CD4-positive, CD25-positive, alpha-beta regulatory T cell (primary cell): ENCODE measurements around the gene ADGRB2. TPM values are rescaled to one million over a fixed set of nuclear protein-coding genes. Genes with fewer than 3 reads are reported as not detected.

Experiments used
- ATAC-seq, 2 donors: fragments of 150-1000 bp; cut with Tn5 transposase; one replicate each; pipeline ENCODE4 v1.10.0; 2021; ENCODE audit warnings: low read depth in 2 of 2, moderate number of reproducible peaks in 2 of 2, moderate library complexity in 1 of 2
- DNase-seq, 3 donors: peaks; one replicate each; pipeline versions ENCODE4 v3.0.0 to v3.0.0-alpha.2; 2012 to 2022; ENCODE audit warnings: mixed read lengths in 1 of 3
- H3K27ac ChIP-seq: one replicate; pipeline ENCODE4 v1.7.0; 2013; ENCODE audit warnings: mild to moderate bottlenecking, low read length; ENCODE audit not compliant: insufficient read depth, poor library complexity, severe bottlenecking
- H3K27me3 ChIP-seq: one replicate; pipeline ENCODE4 v1.7.0; 2013; ENCODE audit warnings: low read length; ENCODE audit not compliant: control insufficient read depth, insufficient read depth
- H3K36me3 ChIP-seq: one replicate; pipeline ENCODE4 v1.7.0; 2013; ENCODE audit warnings: mild to moderate bottlenecking, low read length, moderate library complexity; ENCODE audit not compliant: control insufficient read depth, insufficient read depth
- H3K4me1 ChIP-seq: 2 replicates; pipeline ENCODE4 v1.7.0; 2013; ENCODE audit warnings: mild to moderate bottlenecking, low read length; ENCODE audit not compliant: insufficient read depth, control insufficient read depth, poor library complexity, severe bottlenecking
- H3K4me3 ChIP-seq: one replicate; pipeline ENCODE4 v1.7.0; 2013; ENCODE audit warnings: low read depth, mild to moderate bottlenecking, low read length, moderate library complexity
- H3K9me3 ChIP-seq, 2 experiments: 1 replicate in 1 of 2; 2 replicates in 1 of 2; pipeline ENCODE4 v1.7.0; 2013; ENCODE audit warnings: low read length in 2 of 2, mild to moderate bottlenecking in 1 of 2, moderate library complexity in 1 of 2; ENCODE audit not compliant: control insufficient read depth in 2 of 2
- H3K27ac Mint-ChIP-seq, 3 donors: one replicate each; pipeline ENCODE4 v1.8.0; 2020 to 2022; ENCODE audit warnings: mild to moderate bottlenecking in 3 of 3, mixed read lengths in 3 of 3, moderate library complexity in 2 of 3
- H3K27me3 Mint-ChIP-seq: one replicate; pipeline ENCODE4 v1.8.0; 2022; ENCODE audit warnings: mild to moderate bottlenecking, mixed read lengths
- H3K36me3 Mint-ChIP-seq: one replicate; pipeline ENCODE4 v1.8.0; 2020; ENCODE audit warnings: mixed read lengths
- H3K4me1 Mint-ChIP-seq, 4 donors: one replicate each; pipeline ENCODE4 v1.8.0; 2020 to 2022; ENCODE audit warnings: mixed read lengths in 4 of 4, mild to moderate bottlenecking in 1 of 4
- H3K4me3 Mint-ChIP-seq, 4 donors: one replicate each; pipeline ENCODE4 v1.8.0; 2020 to 2022; ENCODE audit warnings: mild to moderate bottlenecking in 4 of 4, mixed read lengths in 4 of 4, moderate library complexity in 3 of 4
- H3K9me3 Mint-ChIP-seq, 7 donors: one replicate each; pipeline ENCODE4 v1.8.0; 2020 to 2022; ENCODE audit warnings: mixed read lengths in 7 of 7, mild to moderate bottlenecking in 3 of 7, moderate library complexity in 2 of 7
- polyA plus RNA-seq, 4 donors: library from polyadenylated mRNA; unstranded; fragments of 300-500 nt; fragmentation: Illumina TruSeq; gene quantifications; one replicate each; pipeline ENCODE4 v1.2.3, GENCODE V29; 2021
- total RNA-seq: library from RNA; stranded (reverse); gene quantifications from one replicate; pipeline ENCODE4 v1.2.3, GENCODE V29; 2022

ADGRB2 gene
- total and polyA plus RNA-seq, 5 donors from 2014 or later: 0.19 to 1.9 (median 0.42) TPM

DNA sequence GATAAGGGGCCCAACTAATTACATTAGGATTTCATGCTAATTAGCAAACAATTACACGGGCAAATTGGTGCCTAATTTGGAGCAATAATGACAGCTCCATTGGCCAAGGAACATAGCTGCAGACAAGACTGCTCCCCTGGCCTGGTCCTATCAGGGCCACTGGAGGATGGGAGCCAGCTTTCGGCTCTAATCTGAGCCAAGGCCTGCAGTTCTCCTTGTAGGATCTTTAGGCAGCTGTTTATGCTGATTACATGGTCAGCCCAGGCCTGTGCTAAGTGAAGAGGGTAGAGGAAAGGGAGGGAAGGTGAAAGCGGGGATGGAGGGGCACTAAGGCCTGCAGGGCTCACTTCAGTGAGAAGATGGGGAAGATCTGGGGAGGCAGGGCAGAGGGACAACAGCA is 12.4 kb upstream of the ADGRB2 start:
- H3K4me1 ChIP-seq: peaks cover 20% of the 10 kb centered on the region
- no peak for ATAC-seq
- Mint-ChIP-seq H3K36me3 (no peaks in the 10 kb centered on the region), H3K4me1 (peaks cover 6 to 16% (median 8%) of the 10 kb centered on the region in 4 donors), H3K27me3 (peaks cover 49% of the 10 kb centered on the region), H3K4me3 (no peak overlapping the region), H3K27ac (peak overlapping the region in 1 of 3 donors; percentile 74), H3K9me3 (no peaks in the 10 kb centered on the region)
- DNase-seq: no peak
- no peak overlapping the region for H3K4me3 ChIP-seq
- H3K27ac ChIP-seq: no peak overlapping the region
- no peaks in the 10 kb centered on the region for H3K36me3 ChIP-seq
- H3K27me3 ChIP-seq: peaks cover 14% of the 10 kb centered on the region
- no peaks in the 10 kb centered on the region for H3K9me3 ChIP-seq

DNA sequence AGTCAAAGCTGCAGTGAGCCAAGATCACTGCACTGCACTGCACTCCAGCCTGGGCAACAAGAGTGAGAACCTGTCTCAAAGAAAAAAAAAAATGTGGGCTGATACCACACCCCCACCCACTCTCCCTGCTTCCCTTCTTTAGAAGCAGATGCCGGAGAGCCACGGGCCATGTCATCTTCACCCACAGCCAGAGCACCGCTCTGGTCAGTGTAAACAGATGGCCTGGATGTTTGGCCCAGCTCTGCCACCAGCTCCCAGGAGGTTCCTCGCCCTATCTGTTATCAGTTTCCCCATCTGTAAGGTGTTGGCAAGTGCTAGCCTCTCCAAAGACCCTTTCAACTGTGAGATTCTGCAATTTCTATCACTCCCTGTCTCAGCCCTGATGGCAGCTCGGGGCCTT is 11.9 kb upstream of the ADGRB2 start:
- H3K36me3 Mint-ChIP-seq: no peaks in the 10 kb centered on the region
- H3K27me3 ChIP-seq: peaks cover 14% of the 10 kb centered on the region
- no peaks in the 10 kb centered on the region for H3K36me3 ChIP-seq
- H3K27ac Mint-ChIP-seq: no peak overlapping the region
- no peaks in the 10 kb centered on the region for H3K9me3 ChIP-seq
- H3K4me1 Mint-ChIP-seq: peaks cover 6 to 20% (median 11%) of the 10 kb centered on the region in 4 donors
- H3K27me3 Mint-ChIP-seq: peaks cover 49% of the 10 kb centered on the region
- no peak for ATAC-seq
- H3K4me3 ChIP-seq: no peak overlapping the region
- H3K9me3 Mint-ChIP-seq: no peaks in the 10 kb centered on the region
- no peak overlapping the region for H3K4me3 Mint-ChIP-seq
- DNase-seq: no peak
- no peak overlapping the region for H3K27ac ChIP-seq
- peaks cover 22% of the 10 kb centered on the region for H3K4me1 ChIP-seq

DNA sequence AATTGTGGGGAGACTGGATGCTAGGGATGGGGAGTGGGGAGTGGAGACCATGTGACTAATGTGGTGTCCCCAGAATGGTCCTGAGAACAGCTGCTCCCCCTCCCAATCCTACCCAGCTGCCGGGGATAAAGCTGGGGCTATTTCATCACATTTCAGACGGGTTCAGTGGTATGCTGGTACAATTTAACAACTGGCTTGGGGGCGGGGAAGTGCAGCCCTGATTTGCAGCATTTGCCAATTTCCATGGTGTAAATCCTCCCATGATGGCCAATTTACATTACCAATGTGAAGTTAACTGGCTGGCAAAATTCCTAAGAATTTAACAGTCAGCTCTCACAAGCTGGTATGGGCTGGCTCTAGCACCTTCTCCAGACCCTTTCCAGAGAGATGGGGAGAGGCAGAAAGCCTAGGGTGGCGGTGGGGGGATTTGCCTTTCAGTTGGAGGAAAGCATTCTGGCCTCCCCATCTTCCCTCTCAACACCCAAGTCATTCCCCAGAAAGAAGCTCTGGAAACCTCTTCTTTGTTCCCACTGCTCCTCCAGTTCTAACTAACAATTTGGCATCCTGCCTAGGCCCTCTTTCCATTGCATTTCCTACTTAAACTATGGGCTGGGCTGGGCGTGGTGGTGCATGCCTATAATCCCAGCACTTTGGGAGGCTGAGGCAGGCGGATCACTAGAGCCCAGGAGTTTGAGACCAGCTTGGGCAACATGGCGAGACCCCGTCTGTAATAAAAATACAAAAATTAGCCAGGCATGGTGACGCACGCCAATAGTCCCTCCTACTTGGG is 11.3 kb upstream of the ADGRB2 start:
- ATAC-seq (no peak), DNase-seq (no peak)
- H3K9me3 ChIP-seq: no peaks in the 10 kb centered on the region
- H3K27me3 Mint-ChIP-seq: peaks cover 49% of the 10 kb centered on the region
- no peak overlapping the region for H3K4me3 ChIP-seq
- H3K36me3 Mint-ChIP-seq: no peaks in the 10 kb centered on the region
- H3K4me1 ChIP-seq: peaks cover 22% of the 10 kb centered on the region
- no peaks in the 10 kb centered on the region for H3K36me3 ChIP-seq
- H3K27ac ChIP-seq: no peak overlapping the region
- H3K27ac Mint-ChIP-seq: no peak overlapping the region
- H3K27me3 ChIP-seq: peaks cover 14% of the 10 kb centered on the region
- H3K9me3 Mint-ChIP-seq: no peaks in the 10 kb centered on the region
- H3K4me1 Mint-ChIP-seq: peaks cover 6 to 27% (median 12%) of the 10 kb centered on the region in 4 donors
- H3K4me3 Mint-ChIP-seq: no peak overlapping the region

- H3K4me3 Mint-ChIP-seq: no peak overlapping the region
- DNase-seq (no peak), ATAC-seq (no peak)
- peaks cover 14% of the 10 kb centered on the region for H3K27me3 ChIP-seq
- no peak overlapping the region for H3K27ac ChIP-seq
- H3K9me3 Mint-ChIP-seq: no peaks in the 10 kb centered on the region
- no peaks in the 10 kb centered on the region for H3K36me3 ChIP-seq
- H3K36me3 Mint-ChIP-seq: no peaks in the 10 kb centered on the region
- H3K4me1 Mint-ChIP-seq: peaks cover 6 to 33% (median 14%) of the 10 kb centered on the region in 4 donors
- H3K4me3 ChIP-seq: no peak overlapping the region
- H3K4me1 ChIP-seq: peaks cover 22% of the 10 kb centered on the region
- H3K27ac Mint-ChIP-seq: no peak overlapping the region
- peaks cover 52% of the 10 kb centered on the region for H3K27me3 Mint-ChIP-seq
- no peaks in the 10 kb centered on the region for H3K9me3 ChIP-seq
These were observed 10.4 kb upstream of the ADGRB2 start for GRCh38 chr1:31774495-31774894.

DNA sequence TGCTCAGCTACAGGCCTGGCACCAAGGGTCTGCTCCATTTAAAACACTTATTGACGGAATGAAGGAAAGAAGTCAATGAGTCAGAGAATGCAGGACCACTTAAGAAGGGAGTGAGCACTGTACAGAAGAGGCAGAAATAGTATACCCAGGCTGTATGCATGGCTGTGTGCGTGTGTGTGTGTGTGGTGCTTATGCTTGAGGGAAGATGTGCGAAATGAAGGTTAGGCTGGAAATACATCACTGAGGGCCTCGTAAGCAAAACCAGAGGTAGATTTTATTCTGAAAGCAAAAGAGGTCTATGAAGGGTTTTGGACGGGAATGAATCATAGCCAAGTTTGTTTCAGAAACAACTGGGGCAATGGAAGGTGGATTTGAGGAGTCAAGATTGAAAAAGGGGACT is 9.7 kb upstream of the ADGRB2 start:
- Mint-ChIP-seq H3K27ac (no peak overlapping the region), H3K36me3 (no peaks in the 10 kb centered on the region), H3K9me3 (no peaks in the 10 kb centered on the region), H3K27me3 (peaks cover 53% of the 10 kb centered on the region), H3K4me3 (peak overlapping the region in 2 of 4 donors; percentile 7), H3K4me1 (peaks cover 6 to 39% (median 14%) of the 10 kb centered on the region in 4 donors)
- Histone ChIP-seq H3K27me3 (peaks cover 14% of the 10 kb centered on the region), H3K4me3 (no peak overlapping the region), H3K4me1 (peaks cover 22% of the 10 kb centered on the region), H3K36me3 (no peaks in the 10 kb centered on the region), H3K27ac (no peak overlapping the region), H3K9me3 (no peaks in the 10 kb centered on the region)
- DNase-seq: no peak
- ATAC-seq: no peak

DNA sequence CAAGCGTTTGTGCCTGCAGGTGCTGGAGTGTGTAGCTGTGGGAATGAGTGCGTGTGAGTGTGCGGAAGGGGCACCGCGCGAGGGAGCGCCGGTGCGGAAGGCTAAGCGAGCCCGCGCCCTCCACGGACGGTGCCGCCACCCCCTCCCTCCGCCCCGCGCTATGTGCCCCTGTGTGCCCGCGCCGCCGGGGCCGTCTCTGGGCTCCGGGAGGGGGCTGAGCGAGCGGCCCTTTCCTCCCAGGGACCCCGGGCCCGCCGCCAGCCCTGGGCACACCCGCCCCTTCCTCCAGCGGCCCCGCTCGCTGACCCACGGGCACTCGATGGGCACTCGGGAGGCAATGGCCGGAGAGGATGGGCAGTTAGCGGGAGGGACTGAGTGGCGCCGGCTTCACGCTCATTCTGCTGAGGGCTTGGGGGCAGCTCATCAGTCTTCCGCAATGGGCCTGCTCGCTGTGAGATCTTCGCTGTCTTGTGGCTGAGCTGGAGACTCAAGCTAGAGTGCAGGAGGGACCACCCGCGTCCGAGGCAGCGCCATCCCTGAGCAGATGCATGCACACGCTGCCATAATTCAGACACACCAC is 8.6 kb upstream of the ADGRB2 start:
- H3K27me3 Mint-ChIP-seq: peaks cover 63% of the 10 kb centered on the region
- H3K27me3 ChIP-seq: peaks cover 14% of the 10 kb centered on the region
- peaks cover 22% of the 10 kb centered on the region for H3K4me1 ChIP-seq
- peak overlapping the region; percentile 74 for H3K4me3 ChIP-seq
- H3K9me3 ChIP-seq: no peaks in the 10 kb centered on the region
- no peaks in the 10 kb centered on the region for H3K9me3 Mint-ChIP-seq
- DNase-seq (no peak), ATAC-seq (peak in 1 of 2 donors; percentile 8)
- no peaks in the 10 kb centered on the region for H3K36me3 Mint-ChIP-seq
- H3K36me3 ChIP-seq: no peaks in the 10 kb centered on the region
- H3K27ac Mint-ChIP-seq: peak overlapping the region; percentile 15 to 85 (median 70)
- H3K4me3 Mint-ChIP-seq: peak overlapping the region; percentile 87 to 92 (median 90)
- peaks cover 6 to 40% (median 14%) of the 10 kb centered on the region in 4 donors for H3K4me1 Mint-ChIP-seq
- H3K27ac ChIP-seq: no peak overlapping the region

- peaks cover 63% of the 10 kb centered on the region for H3K27me3 Mint-ChIP-seq
- H3K9me3 ChIP-seq: no peaks in the 10 kb centered on the region
These were observed 7.9 kb upstream of the ADGRB2 start for GRCh38 chr1:31771891-31772668.

More at GRCh38 chr1:31771891-31772668, 7.9 kb upstream of the ADGRB2 start:
- Mint-ChIP-seq H3K4me3 (peak overlapping the region; percentile 87 to 92 (median 90)), H3K27ac (peak overlapping the region; percentile 15 to 85 (median 70)), H3K4me1 (peaks cover 6 to 40% (median 14%) of the 10 kb centered on the region in 4 donors), H3K36me3 (no peaks in the 10 kb centered on the region), H3K9me3 (no peaks in the 10 kb centered on the region)
- H3K36me3 ChIP-seq: no peaks in the 10 kb centered on the region
- H3K27ac ChIP-seq: no peak overlapping the region
- H3K4me1 ChIP-seq: peaks cover 22% of the 10 kb centered on the region
- H3K4me3 ChIP-seq: peak overlapping the region; percentile 74
- DNase-seq: peak in 2 of 3 donors; percentile 39 to 53
- peak; percentile 72 to 79 for ATAC-seq
- peaks cover 16% of the 10 kb centered on the region for H3K27me3 ChIP-seq
